Middle frontal gyrus (tissue), 1 donor: ENCODE data around the gene INPP5A.
"Not testable (repeated sequence)": the region's sequence is repeated elsewhere in the genome, so short reads cannot be mapped to it uniquely, and the experiment has no call there.

ENCODE experiments used
- DNase-seq: peaks from one replicate; pipeline ENCODE4 v3.0.0-alpha.2; 2015; ENCODE audit warnings: low spot score; ENCODE audit errors: extremely low spot score

INPP5A gene

GRCh38 chr10:132810141-132810806 lies 272.7 kb downstream of the INPP5A start:
- DNase-seq: no peak

- DNase-seq: no peak
These were observed 273.5 kb downstream of the INPP5A start for GRCh38 chr10:132810807-132811700.

GRCh38 chr10:132811891-132812481 lies 274.4 kb downstream of the INPP5A start:
- DNase-seq: no peak

- DNase-seq: no peak
These were observed 274.9 kb downstream of the INPP5A start for GRCh38 chr10:132812520-132812919.

GRCh38 chr10:132813001-132813401 lies 275.4 kb downstream of the INPP5A start:
- no peak for DNase-seq

- DNase-seq: no peak
These were observed 276.2 kb downstream of the INPP5A start for GRCh38 chr10:132813560-132814468.

GRCh38 chr10:132814469-132814856 lies 276.9 kb downstream of the INPP5A start:
- no peak for DNase-seq

GRCh38 chr10:132815168-132815857 lies 277.7 kb downstream of the INPP5A start:
- DNase-seq: no peak

GRCh38 chr10:132816718-132817117 lies 279.1 kb downstream of the INPP5A start:
- DNase-seq: no peak

GRCh38 chr10:132817701-132818211 lies 280.2 kb downstream of the INPP5A start:
- DNase-seq: no peak

- DNase-seq: no peak
These were observed 282.5 kb downstream of the INPP5A start for GRCh38 chr10:132820056-132820455.

- not testable (repeated sequence) for DNase-seq
These were observed 288.4 kb downstream of the INPP5A start for GRCh38 chr10:132825783-132826523.

- DNase-seq: no peak
These were observed 289.2 kb downstream of the INPP5A start for GRCh38 chr10:132826524-132827422.

GRCh38 chr10:132827423-132827789 lies 289.8 kb downstream of the INPP5A start:
- no peak for DNase-seq

- DNase-seq: no peak
These were observed 290.4 kb downstream of the INPP5A start for GRCh38 chr10:132827861-132828539.

GRCh38 chr10:132828681-132829080 lies 291.1 kb downstream of the INPP5A start:
- DNase-seq: no peak

GRCh38 chr10:132829403-132829802 lies 291.8 kb downstream of the INPP5A start:
- no peak for DNase-seq
